IPS-20b (cell line): ENCODE measurements around the gene ZDHHC14.

Experiments
- H3K27ac ChIP-seq: one replicate; pipeline ENCODE4 v1.5.1; 2013; ENCODE audit warnings: low read length
- H3K27me3 ChIP-seq: 2 replicates; pipeline ENCODE4 v1.6.1; 2013; ENCODE audit warnings: mild to moderate bottlenecking, low read length, inconsistent platforms; ENCODE audit not compliant: insufficient read depth
- H3K36me3 ChIP-seq: 2 replicates; pipeline ENCODE4 v1.6.1; 2013; ENCODE audit warnings: low read depth, mild to moderate bottlenecking, inconsistent platforms, low read length, moderate library complexity; ENCODE audit not compliant: insufficient read depth
- H3K4me1 ChIP-seq: 2 replicates; pipeline ENCODE4 v1.6.1; 2013; ENCODE audit warnings: mild to moderate bottlenecking, control low read depth, inconsistent platforms, low read length, moderate library complexity; ENCODE audit not compliant: insufficient read depth
- H3K4me3 ChIP-seq: 2 replicates; pipeline ENCODE4 v1.5.1; 2013; ENCODE audit warnings: mild to moderate bottlenecking, low read length, inconsistent platforms
- H3K9ac ChIP-seq: 2 replicates; pipeline ENCODE4 v1.6.1; 2013; ENCODE audit warnings: low read depth, mild to moderate bottlenecking, inconsistent platforms, low read length, moderate library complexity
- H3K9me3 ChIP-seq: 2 replicates; pipeline ENCODE4 v1.6.1; 2013; ENCODE audit warnings: mild to moderate bottlenecking, low read depth, low read length, inconsistent platforms; ENCODE audit not compliant: insufficient read depth

Gene ZDHHC14

DNA sequence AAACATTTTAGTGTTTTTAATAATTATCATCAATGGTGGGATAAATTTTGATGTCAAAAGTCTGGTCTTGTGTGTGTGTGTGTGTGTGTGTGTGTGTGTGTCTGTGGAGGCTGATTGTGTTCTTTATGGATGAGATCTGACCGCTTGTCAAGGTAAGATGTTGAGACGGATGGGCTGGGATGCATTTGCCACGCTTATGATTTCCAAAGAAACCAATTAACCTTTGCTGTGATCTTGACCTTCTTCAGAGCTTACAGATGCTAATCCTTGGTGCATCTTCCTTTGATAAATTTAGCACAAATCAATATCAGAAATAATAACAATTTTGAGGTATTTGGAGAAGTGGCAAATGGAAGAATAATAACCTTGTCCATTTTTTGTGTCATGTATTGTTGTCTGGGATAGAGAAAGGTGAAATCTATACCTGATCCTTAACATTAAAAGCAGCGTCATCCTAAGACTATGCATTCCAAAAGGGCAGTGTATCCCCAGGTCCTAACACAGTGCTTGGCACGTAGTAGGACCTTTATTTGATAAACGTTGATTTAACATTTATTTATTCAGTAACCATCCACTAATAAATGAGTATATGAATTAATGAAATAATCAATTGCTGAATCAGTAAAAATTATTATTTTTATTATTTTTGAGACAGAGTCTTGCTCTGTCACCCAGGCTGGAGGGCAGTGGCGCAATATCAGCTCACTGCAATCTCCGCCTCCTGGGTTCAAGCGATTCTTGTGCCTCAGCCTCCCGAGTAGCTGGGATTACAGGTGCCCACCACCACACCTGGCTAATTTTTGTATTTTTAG, 70.1 kb downstream of the ZDHHC14 start:
- Histone ChIP-seq H3K9me3 (no peaks in the 10 kb centered on the region), H3K4me1 (no peaks in the 10 kb centered on the region), H3K27ac (no peak overlapping the region), H3K9ac (no peak overlapping the region), H3K27me3 (no peaks in the 10 kb centered on the region), H3K4me3 (no peak overlapping the region), H3K36me3 (no peaks in the 10 kb centered on the region)

GRCh38 chr6:157452096-157452495, 71.1 kb downstream of the ZDHHC14 start:
- Histone ChIP-seq H3K4me1 (no peaks in the 10 kb centered on the region), H3K27me3 (no peaks in the 10 kb centered on the region), H3K9me3 (no peaks in the 10 kb centered on the region), H3K4me3 (no peak overlapping the region), H3K9ac (no peak overlapping the region), H3K27ac (no peak overlapping the region), H3K36me3 (no peaks in the 10 kb centered on the region)

DNA sequence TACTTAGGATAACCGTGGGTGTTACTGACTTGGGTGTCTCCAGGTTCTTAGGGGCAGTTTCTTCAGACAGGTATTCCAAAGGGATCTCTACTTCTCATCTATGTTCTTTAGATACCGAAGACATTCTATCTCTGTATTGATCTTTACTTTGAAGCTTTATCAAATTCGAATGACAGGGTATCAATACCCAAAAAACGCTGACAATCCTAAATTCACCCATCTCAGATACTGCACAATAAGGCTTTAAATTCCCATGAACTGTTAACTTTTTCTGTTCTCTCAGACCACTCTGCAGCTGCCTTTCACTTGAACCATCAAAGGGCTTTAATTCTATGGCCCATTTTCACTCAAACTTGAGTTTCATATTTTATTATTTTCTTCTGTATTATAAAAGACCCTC, 72.1 kb downstream of the ZDHHC14 start:
- Histone ChIP-seq H3K4me3 (no peak overlapping the region), H3K9me3 (no peaks in the 10 kb centered on the region), H3K9ac (no peak overlapping the region), H3K27ac (no peak overlapping the region), H3K27me3 (no peaks in the 10 kb centered on the region), H3K4me1 (no peaks in the 10 kb centered on the region), H3K36me3 (no peaks in the 10 kb centered on the region)

GRCh38 chr6:157453978-157454377, 73.0 kb downstream of the ZDHHC14 start:
- H3K27me3 ChIP-seq: no peaks in the 10 kb centered on the region
- no peak overlapping the region for H3K4me3 ChIP-seq
- H3K36me3 ChIP-seq: no peaks in the 10 kb centered on the region
- H3K9ac ChIP-seq: no peak overlapping the region
- H3K27ac ChIP-seq: no peak overlapping the region
- H3K4me1 ChIP-seq: no peaks in the 10 kb centered on the region
- no peaks in the 10 kb centered on the region for H3K9me3 ChIP-seq

GRCh38 chr6:157454762-157455714, 74.0 kb downstream of the ZDHHC14 start:
- Histone ChIP-seq H3K4me1 (no peaks in the 10 kb centered on the region), H3K4me3 (no peak overlapping the region), H3K27ac (no peak overlapping the region), H3K9me3 (no peaks in the 10 kb centered on the region), H3K36me3 (no peaks in the 10 kb centered on the region), H3K9ac (no peak overlapping the region), H3K27me3 (no peaks in the 10 kb centered on the region)

GRCh38 chr6:157455731-157456523, 74.9 kb downstream of the ZDHHC14 start:
- Histone ChIP-seq H3K27me3 (no peaks in the 10 kb centered on the region), H3K9ac (no peak overlapping the region), H3K27ac (no peak overlapping the region), H3K9me3 (no peaks in the 10 kb centered on the region), H3K4me1 (0 out of 2 replicates have a peak, but pooled peaks cover 2% of the 10 kb centered on the region), H3K36me3 (no peaks in the 10 kb centered on the region), H3K4me3 (no peak overlapping the region)

GRCh38 chr6:157456524-157456829, 75.5 kb downstream of the ZDHHC14 start:
- Histone ChIP-seq H3K9ac (no peak overlapping the region), H3K4me1 (0 out of 2 replicates have a peak, but pooled peaks cover 7% of the 10 kb centered on the region), H3K9me3 (no peaks in the 10 kb centered on the region), H3K4me3 (no peak overlapping the region), H3K27me3 (no peaks in the 10 kb centered on the region), H3K36me3 (no peaks in the 10 kb centered on the region), H3K27ac (no peak overlapping the region)

DNA sequence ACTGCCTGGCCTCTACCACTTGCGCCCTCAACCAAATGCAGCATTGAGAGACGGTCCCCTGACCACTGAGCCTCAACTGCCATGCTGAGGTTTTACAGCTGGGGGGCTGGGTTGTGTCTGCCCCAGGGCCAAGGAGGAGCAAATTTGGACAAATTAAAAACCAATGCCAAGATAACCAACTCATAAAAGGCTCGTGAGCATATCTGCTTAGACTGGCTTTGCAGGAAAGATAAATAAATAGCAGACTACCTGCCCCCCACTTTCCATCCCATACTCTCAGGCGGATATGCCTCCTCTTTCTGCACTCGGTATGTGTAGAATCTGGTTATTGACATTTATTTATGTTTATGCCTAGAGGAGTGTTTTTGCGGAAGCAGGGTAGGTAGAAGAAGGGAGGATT, 76.8 kb downstream of the ZDHHC14 start:
- Histone ChIP-seq H3K9me3 (no peaks in the 10 kb centered on the region), H3K27ac (no peak overlapping the region), H3K4me1 (peaks cover 14% of the 10 kb centered on the region; the same call in 1 of the 2 replicates), H3K36me3 (no peaks in the 10 kb centered on the region), H3K4me3 (no peak overlapping the region), H3K9ac (no peak overlapping the region), H3K27me3 (no peaks in the 10 kb centered on the region)

GRCh38 chr6:157459327-157459726, 78.3 kb downstream of the ZDHHC14 start:
- Histone ChIP-seq H3K4me1 (peaks cover 22% of the 10 kb centered on the region), H3K27ac (no peak overlapping the region), H3K4me3 (no peak overlapping the region), H3K9ac (no peak overlapping the region), H3K27me3 (no peaks in the 10 kb centered on the region), H3K36me3 (no peaks in the 10 kb centered on the region), H3K9me3 (no peaks in the 10 kb centered on the region)

GRCh38 chr6:157460182-157460999, 79.4 kb downstream of the ZDHHC14 start:
- no peaks in the 10 kb centered on the region for H3K27me3 ChIP-seq
- no peak overlapping the region for H3K27ac ChIP-seq
- no peaks in the 10 kb centered on the region for H3K9me3 ChIP-seq
- H3K9ac ChIP-seq: no peak overlapping the region
- H3K36me3 ChIP-seq: no peaks in the 10 kb centered on the region
- peaks cover 31% of the 10 kb centered on the region for H3K4me1 ChIP-seq
- H3K4me3 ChIP-seq: no peak overlapping the region
